OCI-LY1 (cell line): ENCODE results near the gene MYH7.

Experiments used
- EZH2 ChIP-seq: fragments of 200-600 bp; sonication (generic), shearing (Covaris generic); IDR thresholded peaks from 2 replicates; pipeline ENCODE4 v1.8.0; 2017; ENCODE audit warnings: borderline replicate concordance, mixed run types, mild to moderate bottlenecking, antibody characterized with exemption, low read length, moderate library complexity, mixed read lengths
- TF ChIP-seq, protein P1 (sequence below): fragments of 200-600 bp; sonication (generic), shearing (Covaris generic); IDR thresholded peaks from 2 replicates; pipeline ENCODE4 v1.5.1; 2017; ENCODE audit warnings: mild to moderate bottlenecking, antibody characterized with exemption, low read length, moderate library complexity, mixed read lengths

- TF ChIP-seq, protein P1, sequence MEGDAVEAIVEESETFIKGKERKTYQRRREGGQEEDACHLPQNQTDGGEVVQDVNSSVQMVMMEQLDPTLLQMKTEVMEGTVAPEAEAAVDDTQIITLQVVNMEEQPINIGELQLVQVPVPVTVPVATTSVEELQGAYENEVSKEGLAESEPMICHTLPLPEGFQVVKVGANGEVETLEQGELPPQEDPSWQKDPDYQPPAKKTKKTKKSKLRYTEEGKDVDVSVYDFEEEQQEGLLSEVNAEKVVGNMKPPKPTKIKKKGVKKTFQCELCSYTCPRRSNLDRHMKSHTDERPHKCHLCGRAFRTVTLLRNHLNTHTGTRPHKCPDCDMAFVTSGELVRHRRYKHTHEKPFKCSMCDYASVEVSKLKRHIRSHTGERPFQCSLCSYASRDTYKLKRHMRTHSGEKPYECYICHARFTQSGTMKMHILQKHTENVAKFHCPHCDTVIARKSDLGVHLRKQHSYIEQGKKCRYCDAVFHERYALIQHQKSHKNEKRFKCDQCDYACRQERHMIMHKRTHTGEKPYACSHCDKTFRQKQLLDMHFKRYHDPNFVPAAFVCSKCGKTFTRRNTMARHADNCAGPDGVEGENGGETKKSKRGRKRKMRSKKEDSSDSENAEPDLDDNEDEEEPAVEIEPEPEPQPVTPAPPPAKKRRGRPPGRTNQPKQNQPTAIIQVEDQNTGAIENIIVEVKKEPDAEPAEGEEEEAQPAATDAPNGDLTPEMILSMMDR: no peak
- no peak for TF ChIP-seq EZH2
Measured at GRCh38 chr14:23430723-23431085, 4.8 kb downstream of the MYH7 start.
